HFF-Myc (cell line): ENCODE results near the gene CYP26B1.

Experiments
- DNase-seq: peaks from one replicate; pipeline ENCODE4 v3.0.0-alpha.2; 2011; ENCODE audit warnings: low read depth; ENCODE audit errors: extremely low read depth
- H3K4me3 ChIP-seq: replicated peaks from 2 replicates; pipeline ENCODE4 v1.5.1; 2011; ENCODE audit warnings: low read depth, mild to moderate bottlenecking, control low read depth, low read length
- CTCF ChIP-seq: IDR thresholded peaks from 2 replicates; pipeline ENCODE4 v1.5.1; 2012; ENCODE audit warnings: mild to moderate bottlenecking, low read depth, low read length, control low read depth; ENCODE audit errors: missing control alignments

Gene CYP26B1

DNA sequence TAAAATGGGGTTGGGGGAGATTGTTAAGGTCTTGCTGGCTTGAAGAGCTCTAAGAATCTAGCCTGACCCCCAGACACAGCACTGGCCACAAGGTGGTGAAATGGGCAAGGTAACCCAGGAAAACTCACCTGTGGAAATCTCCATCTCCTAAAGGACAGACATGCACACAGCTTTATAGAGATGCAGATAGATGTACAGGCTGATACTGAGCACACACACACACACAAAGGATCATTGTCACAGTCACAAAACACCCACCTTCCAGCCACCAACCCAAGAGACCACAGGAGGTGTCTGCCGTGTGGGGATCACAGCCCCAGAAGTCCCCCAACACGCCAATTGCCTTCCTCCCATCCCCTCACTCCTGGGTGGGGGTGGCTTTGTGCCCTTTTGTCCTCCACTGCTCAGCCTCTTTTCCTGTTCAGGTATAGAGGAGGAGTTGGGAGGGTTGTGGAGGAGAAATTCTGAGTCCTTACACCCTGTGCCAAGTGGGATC, 3.2 kb upstream of the CYP26B1 start:
- no peak overlapping the region for H3K4me3 ChIP-seq
- no peak for DNase-seq
- TF ChIP-seq CTCF = no peak

DNA sequence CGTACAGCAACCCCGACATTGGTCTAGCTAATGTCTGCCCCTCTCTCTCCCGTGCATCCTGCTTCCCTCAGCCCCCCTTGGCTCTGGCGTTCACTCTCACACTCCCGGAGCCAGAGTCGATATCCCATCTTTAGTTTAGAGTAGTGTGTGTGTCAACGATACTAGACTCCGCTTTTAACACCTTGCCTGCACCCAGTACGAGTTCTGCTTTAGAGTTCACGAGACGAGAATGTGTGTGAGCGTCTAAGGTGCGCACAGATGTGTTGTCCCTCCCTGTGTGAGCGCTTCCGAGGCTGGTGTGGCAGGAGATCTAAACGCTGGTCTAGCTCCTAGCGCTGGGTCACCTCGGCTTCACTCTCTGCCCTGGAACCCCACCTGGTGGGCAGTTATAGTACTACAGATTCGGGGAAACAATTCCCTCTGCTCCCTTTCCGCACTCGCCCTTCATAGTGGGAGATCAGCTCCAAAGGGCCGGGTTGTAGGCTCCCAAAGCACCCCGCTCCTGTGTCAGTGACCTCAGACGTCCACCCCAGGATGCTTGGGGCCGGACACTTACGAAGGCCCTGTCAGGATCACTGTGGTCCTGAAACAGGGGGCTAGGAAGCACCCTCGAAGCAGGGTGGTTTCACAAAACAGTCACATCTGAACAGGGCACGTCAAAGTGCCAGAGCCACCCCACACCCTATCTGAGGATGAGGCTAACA, 2.6 kb upstream of the CYP26B1 start:
- TF ChIP-seq CTCF = peak; percentile 76
- DNase-seq = peak; percentile 56
- H3K4me3 ChIP-seq = no peak overlapping the region; the same call in 1 of the 2 replicates

- TF ChIP-seq CTCF = no peak
- H3K4me3 ChIP-seq = peak overlapping the region; percentile 37
- DNase-seq = no peak
Observed at GRCh38 chr2:72149556-72150156, 2.0 kb upstream of the CYP26B1 start.

DNA sequence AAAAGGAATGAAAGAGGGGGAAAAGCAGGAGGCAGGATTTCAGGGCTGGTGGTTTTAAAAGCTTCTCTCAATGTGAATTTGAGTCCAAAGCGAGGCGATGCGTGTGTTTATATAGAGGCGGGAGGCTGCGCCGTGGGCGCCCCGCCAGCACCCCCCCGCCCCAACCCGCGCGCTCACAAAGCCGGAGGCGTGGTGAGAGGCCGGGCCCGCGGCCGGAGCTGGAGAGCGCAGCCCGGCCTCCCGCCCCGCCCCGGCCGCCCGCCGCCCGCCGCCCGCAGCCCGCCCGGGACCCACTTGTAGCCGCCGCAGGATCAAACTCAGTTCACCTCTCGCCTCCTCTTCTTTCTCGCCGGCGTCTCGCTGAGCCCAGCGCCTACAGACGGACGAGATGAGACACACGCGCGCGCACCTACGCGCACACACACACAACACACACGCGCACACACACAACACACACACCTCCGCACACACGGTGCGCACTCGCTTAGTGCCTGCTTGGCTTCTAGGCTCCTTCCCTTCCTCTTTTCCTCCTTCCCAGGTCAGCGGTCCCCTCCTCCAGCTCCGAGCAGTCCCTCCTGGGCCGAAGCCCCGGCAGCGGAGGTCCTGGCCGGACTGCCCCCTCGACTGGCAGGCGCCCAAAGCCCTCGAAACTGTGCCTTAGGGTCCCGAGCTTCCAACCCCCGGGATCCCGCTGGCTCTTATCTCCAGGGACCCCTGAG, 1.3 kb upstream of the CYP26B1 start:
- no peak for TF ChIP-seq CTCF
- H3K4me3 ChIP-seq = peak overlapping the region; percentile 37
- no peak for DNase-seq

GRCh38 chr2:72148003-72148836, 558 bp upstream of the CYP26B1 start:
- no peak for TF ChIP-seq CTCF
- DNase-seq = no peak
- peak overlapping the region; percentile 37 for H3K4me3 ChIP-seq
